ENCODE results near the gene ZMYND15.
"Not testable (repeated sequence)": the region's sequence is repeated elsewhere in the genome, so short reads cannot be mapped to it uniquely, and the experiment has no call there.

Gene ZMYND15, protein sequence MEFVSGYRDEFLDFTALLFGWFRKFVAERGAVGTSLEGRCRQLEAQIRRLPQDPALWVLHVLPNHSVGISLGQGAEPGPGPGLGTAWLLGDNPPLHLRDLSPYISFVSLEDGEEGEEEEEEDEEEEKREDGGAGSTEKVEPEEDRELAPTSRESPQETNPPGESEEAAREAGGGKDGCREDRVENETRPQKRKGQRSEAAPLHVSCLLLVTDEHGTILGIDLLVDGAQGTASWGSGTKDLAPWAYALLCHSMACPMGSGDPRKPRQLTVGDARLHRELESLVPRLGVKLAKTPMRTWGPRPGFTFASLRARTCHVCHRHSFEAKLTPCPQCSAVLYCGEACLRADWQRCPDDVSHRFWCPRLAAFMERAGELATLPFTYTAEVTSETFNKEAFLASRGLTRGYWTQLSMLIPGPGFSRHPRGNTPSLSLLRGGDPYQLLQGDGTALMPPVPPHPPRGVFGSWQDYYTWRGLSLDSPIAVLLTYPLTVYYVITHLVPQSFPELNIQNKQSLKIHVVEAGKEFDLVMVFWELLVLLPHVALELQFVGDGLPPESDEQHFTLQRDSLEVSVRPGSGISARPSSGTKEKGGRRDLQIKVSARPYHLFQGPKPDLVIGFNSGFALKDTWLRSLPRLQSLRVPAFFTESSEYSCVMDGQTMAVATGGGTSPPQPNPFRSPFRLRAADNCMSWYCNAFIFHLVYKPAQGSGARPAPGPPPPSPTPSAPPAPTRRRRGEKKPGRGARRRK
- 0 to 1.7 (median 0.66) reads per million in 4 donors for total RNA-seq

GRCh38 chr17:4739122-4740024 lies at the start of gene ZMYND15, which contains the start of gene CXCL16:
Gene ZMYND15 (plus strand): TSS chr17:4739833. CDS start chr17:4740549, 716 bp downstream.
Gene CXCL16 (minus strand): TSS chr17:4739928. CDS start chr17:4739339, 589 bp downstream.
- DNase-seq, result peak in 4 of 5 donors; percentile 33 to 68 (median 59)

DNA sequence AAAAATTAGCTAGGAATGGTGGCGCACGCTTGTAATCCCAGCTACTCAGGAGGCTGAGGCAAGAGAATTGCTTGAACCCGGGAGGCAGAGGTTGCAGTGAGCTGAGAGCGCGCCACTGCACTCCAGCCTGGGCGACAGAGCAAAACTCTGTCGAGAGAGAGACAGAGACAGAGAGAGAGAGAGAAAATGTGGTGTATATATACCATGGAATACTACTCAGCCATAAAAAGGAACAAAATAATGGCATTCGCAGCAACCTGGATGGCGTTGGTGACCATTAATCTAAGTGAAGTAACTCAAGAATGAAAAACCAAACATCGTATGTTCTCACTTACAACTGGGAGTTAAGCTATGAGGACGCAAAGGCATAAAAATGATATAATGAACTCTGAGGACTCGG lies 49.8 kb upstream of the ZMYND15 start:
- not testable (repeated sequence) for DNase-seq

DNA sequence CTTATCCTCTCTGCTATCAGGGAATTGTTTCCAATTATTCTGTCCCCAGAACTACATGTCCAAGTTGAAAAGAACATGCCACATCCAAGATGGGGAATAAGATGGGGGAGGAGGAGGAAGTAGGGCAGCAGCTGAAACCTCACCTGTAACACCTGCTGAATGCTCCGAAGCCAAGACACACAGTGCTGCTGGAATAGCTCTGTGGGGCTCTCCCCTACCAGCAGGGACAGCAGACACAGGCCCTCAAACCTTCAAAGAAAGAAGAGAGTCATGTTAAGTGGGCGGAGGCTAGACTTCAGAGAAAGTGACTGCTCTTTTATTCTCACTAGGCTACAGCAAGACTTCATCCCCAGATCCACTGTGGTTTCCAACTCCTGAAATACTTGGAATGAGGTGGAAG lies 48.9 kb upstream of the ZMYND15 start:
- DNase-seq, result no peak

DNA sequence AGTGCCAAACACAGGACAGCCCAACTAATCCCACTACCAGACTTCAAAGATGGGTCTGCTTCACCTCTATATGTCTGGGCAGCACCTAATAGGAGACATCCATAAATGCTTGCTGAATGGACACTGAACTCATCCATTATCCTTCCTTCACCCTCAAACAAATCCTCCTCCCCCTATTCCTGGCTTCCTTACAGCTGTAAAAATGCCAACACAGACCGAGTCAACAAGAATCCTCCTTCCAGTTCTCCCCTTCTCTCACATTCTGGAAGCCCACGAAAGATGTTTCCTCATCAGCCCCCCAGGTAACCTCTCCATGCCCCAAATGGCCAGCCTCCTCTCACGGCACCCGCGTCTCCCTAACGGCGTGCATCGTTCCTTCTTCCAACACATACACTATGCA lies 47.9 kb upstream of the ZMYND15 start:
- DNase-seq, result no peak

DNA sequence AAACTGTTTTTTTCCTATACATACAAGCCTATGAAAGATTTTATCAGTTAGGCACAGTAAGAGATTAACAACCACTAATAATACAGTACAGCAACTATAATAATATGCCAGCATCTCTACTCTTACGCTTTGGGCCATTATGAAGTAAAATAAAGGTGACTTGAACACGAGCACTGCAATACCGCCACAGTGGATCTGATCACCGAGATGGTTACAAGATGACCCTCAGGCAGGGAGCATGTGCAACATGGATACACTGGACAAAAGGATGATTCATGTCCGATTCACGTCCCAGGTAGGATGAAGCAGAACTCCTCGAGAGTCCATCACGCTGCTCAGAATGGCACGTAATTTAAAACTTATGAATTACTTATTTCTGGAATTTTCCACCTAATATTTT lies 46.2 kb upstream of the ZMYND15 start:
- no peak for DNase-seq

DNA sequence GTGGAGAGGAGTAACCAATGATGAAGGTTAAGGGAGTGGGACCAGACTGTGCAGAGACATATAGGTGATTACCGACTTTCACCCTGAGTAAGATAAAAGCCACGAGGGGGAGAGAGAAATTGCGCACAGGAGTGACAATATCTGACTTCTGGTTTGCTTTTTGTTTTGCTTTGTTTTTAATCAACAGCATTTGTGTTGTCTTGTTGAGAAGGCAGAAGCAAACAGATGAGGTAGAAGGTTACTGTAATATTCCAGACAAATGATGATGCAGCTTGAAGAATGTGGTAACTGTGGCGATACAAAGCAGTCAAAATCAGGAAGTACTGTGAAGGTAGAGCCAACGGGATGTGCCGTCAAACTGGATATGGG lies 43.2 kb upstream of the ZMYND15 start:
- peak in 2 of 5 donors; percentile 16 to 77 for DNase-seq

DNA sequence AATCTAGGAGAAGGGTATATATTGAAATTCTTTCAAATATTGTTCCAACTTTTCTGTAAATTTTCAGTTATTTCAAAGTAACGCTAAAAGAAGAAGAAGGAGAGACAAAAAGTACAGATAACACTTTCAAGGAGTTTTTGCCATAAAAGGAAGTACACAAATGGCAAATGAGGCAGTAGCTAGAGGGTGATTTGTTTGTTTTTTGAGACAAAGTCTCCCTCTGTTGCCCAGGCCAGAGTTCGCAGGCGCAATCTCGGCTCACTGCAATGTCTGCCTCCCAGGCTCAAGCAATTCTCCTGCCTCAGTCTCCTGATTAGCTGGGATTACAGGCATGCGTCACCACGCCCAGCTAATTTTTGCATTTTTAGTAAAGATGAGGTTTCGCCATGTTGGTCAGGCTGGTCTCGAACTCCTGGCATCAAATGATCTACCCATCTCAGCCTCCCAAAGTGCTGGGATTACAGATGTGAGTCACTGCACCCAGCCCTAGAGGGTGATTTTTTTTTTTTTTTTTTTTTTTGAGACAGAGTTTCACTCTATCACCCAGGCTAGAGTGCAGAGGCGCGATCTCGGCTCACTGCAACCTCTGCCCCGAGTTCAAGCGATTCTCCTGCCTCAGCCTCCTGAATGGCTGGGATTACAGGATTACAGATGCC lies 40.1 kb upstream of the ZMYND15 start:
- not testable (repeated sequence) for DNase-seq

DNA sequence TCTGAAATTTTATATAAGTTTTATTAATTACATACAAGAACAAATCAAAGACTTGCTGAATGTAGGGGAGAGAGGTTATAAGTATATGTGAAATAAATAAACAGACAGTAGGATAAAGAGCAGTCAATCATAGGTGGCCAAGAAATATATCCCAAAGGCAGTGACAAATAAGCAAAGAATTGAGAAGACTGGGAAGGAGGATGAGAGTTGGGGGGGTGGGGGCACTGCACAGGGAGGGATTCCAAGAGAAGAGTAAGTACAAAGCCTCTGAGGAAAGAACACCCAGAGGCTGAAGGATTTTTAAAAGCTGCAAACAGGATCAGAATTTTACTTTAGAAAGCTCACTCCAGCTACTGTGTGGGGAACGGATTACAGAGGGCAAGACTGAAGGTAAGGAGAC lies 38.5 kb upstream of the ZMYND15 start:
- DNase-seq, result no peak

- no peak for DNase-seq
Observed at GRCh38 chr17:4703330-4703691, 36.3 kb upstream of the ZMYND15 start.

- DNase-seq, result not testable (repeated sequence)
Observed at GRCh38 chr17:4704574-4704907, 35.1 kb upstream of the ZMYND15 start.

- DNase-seq, result no peak
Observed at GRCh38 chr17:4704991-4705390, 34.6 kb upstream of the ZMYND15 start.

DNA sequence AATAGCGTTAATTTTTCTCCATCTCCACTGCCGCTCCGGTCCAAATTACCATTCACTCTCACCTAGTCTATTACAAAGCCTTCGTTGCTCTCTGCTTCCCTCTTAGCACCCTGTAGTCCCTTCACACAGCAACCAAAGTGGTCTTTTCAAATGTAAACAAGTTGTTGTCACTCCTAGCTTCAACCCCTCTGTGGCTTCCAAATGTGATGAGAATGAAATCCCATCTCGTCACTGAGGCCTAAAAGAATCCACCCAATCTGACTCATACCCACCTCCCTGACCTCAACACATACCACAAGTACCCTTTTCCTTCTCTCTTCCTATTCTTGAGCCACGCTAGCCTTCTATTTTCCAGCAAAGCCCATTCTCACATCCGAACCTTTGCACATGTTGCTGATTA lies 33.5 kb upstream of the ZMYND15 start:
- DNase-seq, result no peak

DNA sequence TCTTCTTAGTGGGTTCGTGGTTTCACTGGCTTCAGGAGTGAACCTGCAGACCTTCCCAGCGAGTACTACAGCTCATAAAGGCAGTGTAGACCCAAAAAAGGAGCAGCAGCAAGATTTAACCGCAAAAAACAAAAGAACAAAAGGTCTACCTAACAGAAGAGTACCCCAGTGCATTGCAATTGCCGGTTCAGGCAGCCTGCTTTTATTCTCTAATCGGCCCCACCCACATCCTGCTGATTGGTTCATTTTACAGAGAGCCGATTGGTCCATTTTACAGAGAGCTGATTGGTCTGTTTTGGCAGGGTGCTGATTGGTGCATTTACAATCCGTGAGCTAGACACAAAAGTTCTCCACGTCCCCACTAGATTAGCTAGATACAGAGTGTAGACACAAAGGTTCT lies 31.2 kb upstream of the ZMYND15 start:
- DNase-seq, result peak in 4 of 5 donors; percentile 15 to 69 (median 32)

- peak; percentile 97 to 100 (median 99) for DNase-seq
Observed at GRCh38 chr17:4709794-4710692, 29.6 kb upstream of the ZMYND15 start, which contains the start of gene ARRB2. Gene ARRB2 (plus strand): TSS chr17:4710632. CDS start chr17:4710722, 90 bp downstream.

- peak in 3 of 5 donors; percentile 14 to 78 (median 20) for DNase-seq
Observed at GRCh38 chr17:4710693-4711634, 28.7 kb upstream of the ZMYND15 start.

DNA sequence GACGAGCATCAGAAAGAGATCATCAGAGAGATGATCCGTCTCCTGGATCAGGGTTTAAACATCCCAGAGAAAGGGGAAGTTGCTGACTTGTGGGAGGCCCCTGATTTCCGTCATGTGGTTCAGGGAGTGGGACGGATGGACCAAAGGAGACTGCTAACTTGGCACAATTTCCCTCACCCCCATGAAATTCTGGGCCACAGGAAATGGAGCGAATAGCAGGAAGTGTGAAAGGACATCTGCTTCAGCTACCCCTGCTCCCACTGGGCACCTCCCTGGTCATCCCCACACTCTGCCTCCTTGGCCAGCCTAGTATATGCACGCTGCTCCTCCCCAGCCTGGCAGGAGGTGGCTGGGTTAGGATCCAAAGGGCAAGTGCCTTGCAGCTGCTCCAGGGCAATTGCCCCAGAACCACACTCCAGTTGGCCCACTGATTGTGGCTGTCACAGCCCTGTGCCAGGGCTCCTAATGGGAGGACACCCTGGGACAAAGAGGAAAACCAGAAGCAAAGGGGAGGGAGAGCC lies 27.9 kb upstream of the ZMYND15 start:
- no peak for DNase-seq

DNA sequence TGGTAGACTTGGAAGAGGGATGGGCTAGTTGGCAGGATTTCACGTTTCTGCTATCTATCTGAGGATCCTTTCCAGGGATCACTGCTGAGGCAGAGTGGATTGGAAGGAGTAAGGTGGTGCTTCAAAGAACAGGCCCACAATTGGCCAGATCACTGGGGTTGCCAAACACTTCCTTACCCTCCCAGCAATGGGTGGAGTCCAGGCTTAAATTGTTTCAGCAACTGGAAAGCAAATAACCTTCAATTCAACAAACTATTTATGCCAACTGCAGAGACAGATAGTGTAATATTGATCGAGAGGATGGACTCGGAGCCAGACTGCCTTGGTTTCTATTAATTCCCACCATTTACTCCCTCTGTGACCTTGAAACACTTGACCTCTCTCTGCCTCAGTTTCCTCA lies 27.1 kb upstream of the ZMYND15 start:
- no peak for DNase-seq

DNA sequence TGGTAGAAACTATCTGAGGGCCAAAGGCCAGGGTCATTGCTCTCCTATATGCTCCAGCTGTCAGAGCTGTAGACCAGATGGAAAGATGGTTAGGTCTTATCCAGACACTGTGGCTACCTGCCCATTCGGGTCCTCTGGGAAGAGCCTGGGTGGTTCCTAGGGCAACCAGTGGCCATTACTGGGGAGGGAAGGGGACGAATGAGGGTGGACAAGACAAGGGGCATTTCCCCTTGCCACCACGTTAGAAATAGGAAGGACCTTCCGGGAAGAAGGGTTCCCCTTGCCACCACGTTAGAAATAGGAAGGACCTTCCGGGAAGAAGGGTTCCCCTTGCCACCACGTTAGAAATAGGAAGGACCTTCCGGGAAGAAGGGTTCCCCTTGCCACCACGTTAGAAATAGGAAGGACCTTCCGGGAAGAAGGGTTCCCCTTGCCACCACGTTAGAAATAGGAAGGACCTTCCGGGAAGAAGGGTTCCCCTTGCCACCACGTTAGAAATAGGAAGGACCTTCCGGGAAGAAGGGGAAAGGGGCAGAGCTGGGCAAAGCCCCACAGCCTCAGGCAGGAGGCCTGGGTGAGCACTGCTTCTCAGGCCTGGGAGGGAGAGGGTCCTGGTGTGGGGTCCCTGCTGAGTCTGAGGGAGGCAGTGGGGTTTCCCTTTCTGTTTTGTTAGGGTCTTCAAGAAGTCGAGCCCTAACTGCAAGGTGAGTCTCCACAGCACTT lies 25.1 kb upstream of the ZMYND15 start:
- DNase-seq, result not testable (repeated sequence)

Data from T-helper 1 cell (primary cell).